Spleen (tissue), 7 donors: ENCODE results near the gene TLX1.
A peak's percentile ranks its signal among the peaks of the same experiment; 100 is the strongest.

Experiments used
- POLR2A ChIP-seq, 3 donors: fragments of 450-650 bp; IDR thresholded peaks; one replicate each; pipeline ENCODE4 v1.5.1; 2017; ENCODE audit warnings: antibody characterized with exemption in 3 of 3, mild to moderate bottlenecking in 1 of 3
- TF ChIP-seq, protein P1 (sequence below), 11 experiments: fragments of 200-600 bp in 7 of 11; fragments of 450-650 bp in 4 of 11; sonication (generic) in 4 of 11; IDR thresholded peaks in 8 of 11; conservative IDR thresholded peaks in 3 of 11; 1 replicate in 7 of 11; 2 replicates in 4 of 11; pipeline versions ENCODE4 v1.4.0 to v1.8.0; 2016 to 2021; ENCODE audit warnings: antibody characterized with exemption in 11 of 11, inconsistent platforms in 4 of 11, mild to moderate bottlenecking in 1 of 11
- donor health status: DM: no; HTN: no; CAD: no; lungs with moderate emphysema.
- donor health status: DM: no; HTN: no; CAD: no.
- donor health status: DM: no; HTN: no; CAD: no.

DNA sequence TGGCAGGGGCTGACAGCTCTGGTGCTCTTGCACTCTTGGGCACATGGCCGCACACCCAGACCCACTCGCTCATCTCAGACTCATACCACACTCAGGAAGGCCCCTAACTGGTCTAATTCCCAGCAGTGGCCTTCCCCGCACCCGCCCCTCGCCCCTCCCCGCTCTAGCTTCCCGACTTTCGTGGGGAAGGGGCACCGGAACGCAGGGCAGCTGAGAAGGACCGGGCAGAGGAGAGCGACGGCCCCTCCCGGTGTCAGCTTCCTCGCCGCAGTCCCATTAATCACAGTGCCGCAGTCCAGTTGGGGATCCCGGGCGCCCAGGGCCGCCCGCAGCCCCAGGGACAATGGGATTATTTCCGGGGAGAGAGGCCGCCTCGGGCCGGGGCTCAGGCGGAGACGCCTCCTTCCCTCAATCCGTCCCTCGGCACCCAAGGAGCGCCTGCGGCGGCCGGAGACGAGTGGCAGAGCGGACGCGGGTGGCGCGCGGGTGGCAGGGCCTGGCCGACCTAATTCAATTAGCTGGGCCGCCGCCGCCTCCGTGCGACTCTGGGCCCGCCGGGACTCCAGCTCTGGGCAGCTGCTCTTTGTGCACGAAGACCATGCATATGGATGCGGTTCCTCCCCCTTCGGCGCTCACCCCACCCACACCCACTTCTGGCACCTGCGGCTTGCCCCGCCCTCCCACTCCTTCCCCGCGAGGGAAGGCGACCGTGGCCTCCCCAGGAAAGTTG, 7.8 kb upstream of the TLX1 start:
- TF ChIP-seq, protein P1, sequence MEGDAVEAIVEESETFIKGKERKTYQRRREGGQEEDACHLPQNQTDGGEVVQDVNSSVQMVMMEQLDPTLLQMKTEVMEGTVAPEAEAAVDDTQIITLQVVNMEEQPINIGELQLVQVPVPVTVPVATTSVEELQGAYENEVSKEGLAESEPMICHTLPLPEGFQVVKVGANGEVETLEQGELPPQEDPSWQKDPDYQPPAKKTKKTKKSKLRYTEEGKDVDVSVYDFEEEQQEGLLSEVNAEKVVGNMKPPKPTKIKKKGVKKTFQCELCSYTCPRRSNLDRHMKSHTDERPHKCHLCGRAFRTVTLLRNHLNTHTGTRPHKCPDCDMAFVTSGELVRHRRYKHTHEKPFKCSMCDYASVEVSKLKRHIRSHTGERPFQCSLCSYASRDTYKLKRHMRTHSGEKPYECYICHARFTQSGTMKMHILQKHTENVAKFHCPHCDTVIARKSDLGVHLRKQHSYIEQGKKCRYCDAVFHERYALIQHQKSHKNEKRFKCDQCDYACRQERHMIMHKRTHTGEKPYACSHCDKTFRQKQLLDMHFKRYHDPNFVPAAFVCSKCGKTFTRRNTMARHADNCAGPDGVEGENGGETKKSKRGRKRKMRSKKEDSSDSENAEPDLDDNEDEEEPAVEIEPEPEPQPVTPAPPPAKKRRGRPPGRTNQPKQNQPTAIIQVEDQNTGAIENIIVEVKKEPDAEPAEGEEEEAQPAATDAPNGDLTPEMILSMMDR (IDR thresholded peaks at IDR 0.05 in 8 of 11, conservative IDR thresholded peaks at IDR 0.05 in 3 of 11) = peak in 1 of 11 experiments; percentile 6
- TF ChIP-seq POLR2A (IDR thresholded peaks at IDR 0.05) = no peak
